ENCODE measurements around the gene YBX2. TPM values are rescaled to one million over a fixed set of nuclear protein-coding genes. Genes with fewer than 3 reads are reported as not detected.
A peak's percentile ranks its signal among the peaks of the same experiment; 100 is the strongest.
"Not testable (repeated sequence)": the region's sequence is repeated elsewhere in the genome, so short reads cannot be mapped to it uniquely, and the experiment has no call there.

YBX2 gene
- total RNA-seq, result not detected

DNA sequence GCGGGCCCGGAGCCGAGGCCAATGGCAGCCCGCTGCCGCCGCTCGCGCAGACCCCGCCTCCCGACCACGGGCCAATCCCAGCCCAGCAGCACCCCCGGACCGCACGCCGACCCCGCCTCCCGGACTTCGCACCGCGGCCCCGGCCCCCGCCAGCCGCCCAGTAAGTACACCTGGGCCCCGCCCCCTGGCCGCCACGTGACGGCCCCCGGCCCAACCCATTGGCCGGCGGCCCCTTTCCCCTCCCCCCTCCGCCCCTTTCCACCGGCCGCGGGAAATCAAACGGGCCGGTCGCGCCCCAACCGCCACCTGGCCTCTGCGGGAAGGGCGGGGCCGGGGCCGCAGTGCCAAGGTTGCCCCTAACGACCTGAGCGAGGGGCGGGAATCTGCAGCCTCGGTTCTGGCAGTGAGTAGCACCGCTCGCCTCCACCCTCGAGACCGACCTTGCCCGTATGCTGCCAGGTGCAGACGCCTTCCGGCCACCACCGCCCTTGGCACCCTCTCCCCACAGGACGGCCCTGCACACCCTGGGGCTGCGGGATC is at the start of gene YBX2:
TSS of gene YBX2 (minus strand) at position 26 of the 540 bp plus-strand sequence. CDS start 139 bp downstream, outside the sequence.
- DNase-seq, result peak; percentile 65

DNA sequence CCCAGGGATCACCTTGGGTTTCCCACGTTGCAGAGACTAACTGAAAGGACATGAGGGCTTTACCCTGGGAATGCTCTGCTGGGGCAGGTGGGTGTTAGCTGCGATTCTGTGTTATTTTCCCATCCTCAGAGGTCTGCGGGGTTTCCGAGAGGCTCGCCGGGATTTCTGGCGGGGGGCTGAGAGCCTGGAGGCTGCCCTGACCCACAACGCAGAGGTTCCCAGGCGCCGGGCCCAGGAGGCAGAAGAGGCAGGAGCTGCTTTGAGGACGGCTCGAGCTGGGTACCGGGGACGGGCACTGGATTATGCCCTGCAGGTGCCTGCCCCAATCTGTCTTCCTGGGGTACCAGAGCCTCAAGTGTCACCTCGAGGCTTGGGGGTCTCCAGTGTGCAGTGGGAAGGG is 48.8 kb upstream of the YBX2 start:
- no peak for DNase-seq

DNA sequence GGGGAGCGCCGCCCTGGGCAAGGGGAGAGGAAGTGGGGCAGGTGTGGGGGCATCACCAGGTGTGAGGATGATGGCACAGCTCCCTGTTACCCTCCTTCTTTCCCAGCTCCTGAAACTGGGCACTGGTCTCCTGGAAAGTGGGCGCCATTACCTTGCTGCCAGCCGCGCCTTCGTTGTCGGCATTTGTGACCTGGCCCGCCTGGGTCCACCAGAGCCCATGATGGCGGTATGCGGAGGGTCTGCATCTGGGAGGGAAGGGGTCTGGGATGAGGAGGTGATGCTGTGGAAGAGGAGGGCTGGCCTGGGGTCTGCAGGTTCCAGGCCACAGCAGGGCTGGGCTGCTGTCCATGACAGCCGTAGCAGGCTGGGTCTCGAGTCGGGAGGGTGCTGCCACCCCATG is 47.4 kb upstream of the YBX2 start:
- no peak for DNase-seq

DNA sequence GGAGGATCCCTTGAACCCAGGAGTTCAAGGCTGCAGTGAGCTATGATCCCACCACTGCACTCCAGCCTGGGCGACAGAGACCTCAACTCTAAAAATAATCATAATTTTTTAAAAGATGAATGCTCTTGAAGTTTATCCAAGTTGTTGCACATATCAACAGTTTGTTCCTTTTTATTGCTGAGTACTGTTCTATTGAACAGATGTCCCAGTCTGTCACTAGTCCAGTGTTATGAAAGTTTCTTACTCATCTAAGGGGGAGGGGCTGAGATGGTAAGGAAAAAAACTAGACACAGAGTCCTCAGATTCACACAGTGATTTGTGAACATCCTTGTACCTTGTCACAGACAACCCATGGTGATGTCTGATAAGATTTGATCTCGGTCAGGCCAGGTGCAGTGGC is 45.7 kb upstream of the YBX2 start:
- no peak for DNase-seq

DNA sequence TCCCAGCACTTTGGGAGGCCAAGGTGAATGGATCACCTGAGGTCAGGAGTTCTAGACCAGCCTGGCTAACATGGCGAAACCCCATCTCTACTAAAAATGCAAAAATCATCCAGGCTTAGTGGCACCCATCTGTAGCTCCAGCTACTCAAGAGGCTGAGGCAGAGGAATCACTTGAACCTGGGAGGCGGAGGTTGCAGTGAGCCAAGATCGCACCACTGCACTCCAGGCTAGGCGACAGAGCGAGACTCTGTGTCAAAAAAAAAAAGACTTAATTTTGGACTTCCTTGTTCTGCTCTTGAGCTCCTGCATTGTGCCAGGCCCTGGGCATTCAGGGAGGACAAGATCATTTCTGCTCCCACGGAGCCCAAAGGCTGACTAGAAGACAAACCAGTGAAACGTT is 43.2 kb upstream of the YBX2 start:
- DNase-seq, result not testable (repeated sequence)

DNA sequence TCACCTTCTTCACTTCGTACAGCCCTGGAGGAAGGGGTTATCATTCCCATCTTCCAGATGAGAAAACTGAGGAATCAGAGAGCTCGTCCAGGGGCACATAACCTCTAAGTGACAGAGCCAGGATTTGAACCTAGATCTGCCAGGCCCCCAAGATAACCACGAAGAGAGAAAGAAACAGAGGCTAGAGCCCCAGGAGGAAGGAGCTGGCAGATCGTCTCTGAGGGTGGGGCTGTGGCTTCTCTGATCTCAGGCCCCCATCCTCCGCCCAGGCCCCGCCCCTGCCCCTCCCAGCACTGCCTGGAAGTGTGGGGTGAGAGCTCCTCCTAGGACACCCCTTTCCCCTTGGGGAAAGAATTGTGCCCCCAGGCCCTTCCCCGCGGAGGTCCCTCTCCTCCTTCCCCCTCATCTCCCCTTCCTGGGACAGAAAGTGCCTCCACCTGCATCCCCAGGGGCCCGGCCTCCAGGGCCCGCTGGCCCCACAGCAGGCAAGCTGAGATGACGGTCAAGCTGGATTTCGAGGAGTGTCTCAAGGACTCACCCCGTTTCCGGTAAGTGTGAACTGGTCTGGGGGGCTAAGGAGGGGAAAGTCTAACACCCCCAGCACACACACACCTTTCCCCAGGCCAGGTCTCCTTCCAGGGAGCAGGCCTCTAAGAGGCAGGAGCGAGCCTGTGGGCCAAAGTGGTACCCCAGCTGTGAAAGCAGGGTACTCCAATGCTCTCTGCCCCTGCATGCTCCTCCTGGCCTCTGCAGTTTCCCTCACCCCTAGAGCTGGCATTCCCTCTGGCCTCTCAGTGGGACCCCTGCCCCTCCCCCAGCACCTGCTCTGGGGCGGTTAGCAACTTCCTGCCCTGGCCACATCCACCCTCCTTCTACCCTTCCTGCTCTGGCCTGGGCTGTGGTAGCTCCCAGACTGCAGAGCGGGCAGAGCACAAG is 42.1 kb upstream of the YBX2 start, which contains the start of gene ACAP1:
TSS of gene ACAP1 (plus strand) at position 290 of the 936 bp plus-strand sequence. CDS start at position 496, 206 bp downstream.
- DNase-seq, result peak; percentile 77

DNA sequence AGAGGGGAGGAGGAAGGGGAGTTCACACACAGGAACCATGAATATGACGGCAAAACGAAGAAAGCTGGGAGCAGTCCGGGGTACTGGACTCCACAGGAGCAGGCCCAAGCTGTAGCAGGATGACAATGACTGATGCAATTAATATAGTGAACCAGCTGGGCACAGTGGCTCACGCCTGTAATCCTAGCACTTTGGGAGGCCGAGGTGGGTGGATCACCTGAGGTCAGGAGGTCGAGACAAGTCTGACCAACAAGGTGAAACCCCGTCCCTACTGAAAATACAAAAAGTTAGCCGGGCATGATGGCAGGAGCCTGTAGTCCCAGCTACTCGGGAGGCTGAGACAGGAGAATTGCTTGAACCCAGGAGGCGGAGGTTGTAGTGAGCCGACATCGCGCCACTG is 41.3 kb upstream of the YBX2 start:
- not testable (repeated sequence) for DNase-seq

DNA sequence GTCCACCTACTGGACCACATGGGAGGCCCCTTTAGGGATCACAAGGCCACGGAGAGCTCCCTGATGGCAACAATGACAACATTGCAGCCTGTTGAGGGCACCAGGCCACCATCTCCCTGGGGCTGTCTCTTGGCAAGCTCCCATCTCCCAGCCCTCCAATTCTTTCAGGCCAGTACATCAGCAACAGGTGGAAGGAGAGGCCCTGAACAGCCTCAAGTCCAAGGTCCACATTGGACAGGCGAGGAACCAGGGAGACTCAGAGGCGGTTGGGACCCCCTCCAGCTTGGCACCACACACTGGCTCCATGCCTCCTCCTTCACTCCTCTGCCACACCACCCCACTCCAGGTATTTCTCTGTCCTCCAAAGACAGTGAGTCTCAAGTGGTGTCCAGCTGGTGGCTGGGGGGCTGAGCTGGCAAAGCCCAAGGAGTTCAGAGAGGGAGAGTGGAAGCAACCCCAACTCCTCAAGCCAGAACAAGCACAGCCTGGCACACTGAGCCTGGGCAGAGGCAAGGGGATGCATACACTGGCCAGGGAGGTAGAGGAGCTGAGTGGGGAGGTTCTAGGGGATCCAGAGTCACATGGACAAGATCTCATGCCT is 40.6 kb upstream of the YBX2 start:
- no peak for DNase-seq

DNA sequence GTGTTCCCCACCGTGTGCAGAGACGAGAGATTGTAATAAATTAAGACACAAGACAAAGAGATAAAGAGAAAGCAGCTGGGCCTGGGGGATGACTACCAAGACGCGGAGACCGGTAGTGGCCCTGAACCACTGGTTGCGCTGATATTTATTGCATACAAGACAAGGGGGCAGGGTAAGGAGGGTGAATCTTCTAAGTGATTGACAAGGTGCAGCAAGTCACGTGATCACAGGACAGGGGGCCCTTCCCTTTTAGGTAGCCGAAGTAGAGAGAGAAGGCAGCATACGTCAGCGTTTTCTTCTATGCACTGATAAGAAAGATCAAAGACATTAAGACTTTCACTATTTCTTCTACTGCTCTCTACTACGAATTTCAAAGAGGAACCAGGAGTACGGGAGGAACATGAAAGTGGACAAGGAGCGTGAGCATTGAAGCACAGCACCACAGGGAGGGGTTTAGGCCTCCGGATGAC is 38.2 kb upstream of the YBX2 start:
- peak; percentile 52 for DNase-seq

DNA sequence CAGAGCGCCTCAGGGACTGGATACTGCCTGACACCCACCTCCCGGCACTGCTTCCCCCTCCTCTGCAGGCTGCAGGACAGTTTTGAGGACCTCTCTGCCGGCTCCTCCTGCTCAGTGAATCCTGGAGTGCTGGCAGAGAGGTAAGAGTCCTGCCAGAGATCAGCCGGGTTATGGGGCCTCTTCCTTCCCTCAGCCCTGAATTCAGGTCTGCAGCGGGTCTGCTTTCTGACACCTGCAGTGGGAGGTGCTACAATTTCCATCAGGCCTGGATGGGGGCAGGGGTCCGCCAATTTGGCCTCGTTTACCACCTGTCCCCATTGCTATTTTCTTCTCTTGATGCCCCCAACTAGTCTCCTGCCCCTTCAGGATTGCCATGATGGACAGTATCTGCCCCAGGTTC is 37.7 kb upstream of the YBX2 start:
- no peak for DNase-seq

DNA sequence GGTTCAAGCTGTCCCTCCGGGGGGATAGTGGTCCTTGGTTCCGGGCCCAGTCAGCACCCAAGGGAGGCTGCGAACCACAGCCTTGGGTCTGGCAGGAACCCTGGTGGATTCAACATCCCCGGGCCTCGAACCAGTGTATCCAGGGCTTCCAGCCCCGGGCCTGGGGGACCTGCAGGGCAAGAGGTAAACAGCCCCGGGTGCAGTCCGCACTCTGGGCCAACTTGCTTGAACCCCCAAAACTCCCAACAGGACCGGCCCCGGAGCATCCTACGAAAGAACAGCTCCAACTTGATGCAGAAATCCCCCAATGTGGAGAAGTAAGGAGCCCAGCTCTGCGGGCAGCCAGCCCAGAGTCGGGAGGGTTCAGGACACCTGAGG is 36.2 kb upstream of the YBX2 start:
- DNase-seq, result no peak

DNA sequence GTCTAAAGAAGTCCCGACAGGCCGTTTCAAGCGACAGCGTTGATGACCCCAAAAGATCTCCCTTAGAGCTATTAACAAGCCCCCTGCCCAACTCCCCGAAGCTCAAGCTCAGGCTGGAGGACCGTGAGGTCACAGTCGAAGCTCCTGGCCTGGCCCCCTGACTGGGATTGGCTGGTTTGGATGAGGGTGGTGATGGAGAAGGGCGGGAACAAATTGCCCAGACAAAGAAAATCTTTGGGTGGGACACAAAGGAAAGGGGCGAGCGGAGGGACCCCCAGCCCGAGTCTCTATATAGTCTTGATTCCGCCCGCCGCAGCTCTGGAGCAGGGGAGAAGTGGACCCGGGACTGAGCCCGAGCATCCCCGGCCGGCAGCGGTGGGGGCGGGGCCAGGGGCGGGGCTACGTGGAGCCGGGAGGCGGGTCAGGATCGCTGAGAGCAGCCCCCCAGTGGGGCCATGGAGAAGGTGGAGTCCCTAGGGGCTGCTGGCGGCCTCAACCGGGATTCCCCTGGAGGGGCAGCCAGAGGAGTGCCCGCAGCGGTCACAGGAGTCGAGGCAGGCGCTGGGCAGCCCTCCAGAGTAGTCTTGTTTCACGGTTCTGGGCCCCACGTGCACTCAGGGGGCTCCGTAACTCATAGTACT is 35.7 kb upstream of the YBX2 start:
- peak; percentile 71 for DNase-seq

DNA sequence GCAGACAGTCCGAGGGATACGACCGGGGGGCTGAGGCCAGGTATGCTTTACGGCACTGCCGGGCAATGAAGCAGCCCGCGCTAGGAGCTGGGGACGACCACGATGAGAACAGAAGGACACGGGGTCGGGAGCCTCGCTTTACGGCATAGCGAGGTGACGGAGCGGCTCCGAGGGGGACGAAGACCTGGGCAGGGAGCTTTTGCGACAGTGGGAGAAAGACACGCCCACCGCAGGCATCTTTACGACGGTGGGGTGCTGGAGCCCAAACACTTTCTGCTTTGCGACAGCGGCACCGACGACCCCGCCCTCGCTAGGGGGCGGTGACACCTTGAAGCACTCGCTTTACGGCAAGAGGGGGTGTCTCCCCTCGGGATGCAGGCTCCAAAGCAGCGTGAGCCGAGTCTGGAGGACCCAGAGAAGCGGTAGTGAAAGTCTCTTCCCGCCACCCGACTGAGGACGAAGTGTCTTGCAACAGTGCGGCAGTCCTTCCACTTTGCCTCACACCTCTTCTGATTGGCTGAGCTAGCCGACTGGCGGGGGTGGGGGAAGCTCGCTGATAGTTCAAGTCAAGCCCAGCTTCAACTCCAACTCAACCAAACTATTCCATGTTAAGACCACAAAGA is 35.0 kb upstream of the YBX2 start:
- peak; percentile 95 for DNase-seq

DNA sequence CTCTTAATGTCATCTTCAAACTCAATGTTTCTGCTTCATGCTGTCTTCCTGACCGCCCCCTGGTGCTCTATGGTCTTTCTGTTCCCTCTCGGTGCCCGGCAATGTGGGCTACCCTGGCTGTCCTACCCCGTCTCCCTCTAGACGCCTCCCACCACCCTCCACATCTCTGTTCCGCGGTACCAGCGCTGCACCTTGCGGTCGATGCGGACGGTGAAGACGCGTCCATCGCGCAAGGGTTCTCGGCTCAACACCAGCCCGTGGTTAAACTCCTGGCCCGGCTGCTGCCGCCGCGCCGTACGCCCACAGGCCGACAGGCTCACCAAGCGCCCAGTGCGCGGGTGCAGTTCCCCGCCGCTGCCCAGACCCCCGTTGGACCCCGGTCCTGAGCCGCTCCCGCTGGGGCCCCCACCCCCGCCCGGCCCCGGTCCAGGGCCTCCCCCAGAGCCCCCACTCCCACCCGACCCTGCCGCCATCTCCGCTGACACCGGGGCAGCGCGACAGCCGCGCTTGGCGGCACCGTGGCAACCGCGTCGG is 34.5 kb upstream of the YBX2 start, which contains the start of gene NEURL4:
TSS of gene NEURL4 (minus strand) at position 496 of the 534 bp plus-strand sequence. CDS start at position 473, 23 bp downstream.
- peak; percentile 20 for DNase-seq

DNA sequence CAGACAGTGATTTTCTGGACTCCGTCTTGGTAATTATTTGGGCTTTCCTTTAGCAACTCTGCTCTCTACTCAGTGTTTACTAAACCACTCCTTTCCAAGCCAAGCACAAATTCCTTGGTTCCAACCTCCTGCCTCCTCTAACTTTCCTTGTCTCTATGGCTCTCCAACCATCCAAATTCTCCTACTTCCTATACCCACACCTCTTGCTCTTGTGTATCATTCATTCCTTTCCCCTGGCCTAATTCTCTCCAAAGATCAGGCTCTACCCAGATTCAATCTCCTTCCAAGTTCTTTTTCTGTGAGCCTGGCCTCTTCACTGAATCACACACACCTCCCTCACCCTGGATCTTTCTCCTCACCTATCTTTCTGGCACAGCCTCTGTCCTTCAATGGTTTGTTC is 33.6 kb upstream of the YBX2 start:
- DNase-seq, result no peak

DNA sequence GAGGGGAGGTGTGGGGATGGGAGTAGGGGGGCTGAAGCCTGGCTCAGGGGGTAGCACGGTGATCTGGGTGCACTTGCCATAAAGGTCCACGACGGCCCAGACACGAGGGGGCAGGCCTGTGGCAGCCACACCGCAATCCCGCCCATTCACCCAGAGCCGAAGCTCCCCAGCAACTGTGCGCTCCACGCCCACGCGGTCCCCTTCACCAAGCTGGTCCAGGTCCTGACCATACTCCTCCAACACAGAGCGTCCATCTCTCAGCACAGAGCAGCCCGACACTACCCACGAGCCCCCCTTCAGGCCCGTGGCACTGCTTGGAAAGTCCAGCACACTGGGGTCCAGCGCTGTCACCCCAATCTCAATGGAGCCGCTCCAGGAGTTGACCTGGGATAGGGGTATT is 33.1 kb upstream of the YBX2 start:
- no peak for DNase-seq

DNA sequence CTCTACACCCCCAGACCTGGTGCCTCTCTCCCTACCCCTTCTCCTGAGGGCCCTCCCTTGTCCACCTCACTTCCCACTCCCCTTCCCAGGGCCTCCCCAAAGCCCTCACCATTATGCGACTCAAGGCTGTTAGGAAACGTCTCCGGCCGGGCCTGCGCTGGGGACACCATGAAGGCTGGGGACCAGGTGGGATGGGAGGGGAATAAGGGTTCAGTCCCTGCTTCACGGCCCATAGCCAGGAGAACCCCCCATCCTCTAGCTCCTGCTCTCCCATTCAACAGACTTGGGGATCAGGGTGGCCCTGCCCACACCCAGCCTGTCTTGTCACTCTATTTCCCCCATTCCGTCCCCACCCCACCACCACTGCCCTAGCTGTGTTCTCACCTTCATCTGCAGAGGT is 32.6 kb upstream of the YBX2 start:
- no peak for DNase-seq

DNA sequence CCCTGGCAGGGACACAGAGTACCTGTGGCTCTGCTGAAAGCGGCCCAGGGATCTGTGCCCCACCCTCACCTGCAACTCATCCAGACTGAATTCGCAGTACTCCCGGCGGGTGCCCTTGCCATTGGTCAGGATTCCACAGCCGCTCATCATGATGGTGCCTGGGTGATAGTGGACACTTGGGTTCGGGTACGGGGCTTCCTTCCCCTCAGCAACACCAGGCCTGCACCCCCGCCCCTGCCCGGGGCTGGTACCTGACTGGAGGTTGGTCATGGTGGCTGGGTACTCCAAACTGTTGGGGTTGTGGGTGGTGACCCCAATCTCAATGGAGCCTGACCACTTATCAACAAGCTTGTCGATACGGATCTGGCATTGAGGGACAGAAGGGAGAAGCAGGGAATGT is 31.7 kb upstream of the YBX2 start:
- DNase-seq, result no peak

DNA sequence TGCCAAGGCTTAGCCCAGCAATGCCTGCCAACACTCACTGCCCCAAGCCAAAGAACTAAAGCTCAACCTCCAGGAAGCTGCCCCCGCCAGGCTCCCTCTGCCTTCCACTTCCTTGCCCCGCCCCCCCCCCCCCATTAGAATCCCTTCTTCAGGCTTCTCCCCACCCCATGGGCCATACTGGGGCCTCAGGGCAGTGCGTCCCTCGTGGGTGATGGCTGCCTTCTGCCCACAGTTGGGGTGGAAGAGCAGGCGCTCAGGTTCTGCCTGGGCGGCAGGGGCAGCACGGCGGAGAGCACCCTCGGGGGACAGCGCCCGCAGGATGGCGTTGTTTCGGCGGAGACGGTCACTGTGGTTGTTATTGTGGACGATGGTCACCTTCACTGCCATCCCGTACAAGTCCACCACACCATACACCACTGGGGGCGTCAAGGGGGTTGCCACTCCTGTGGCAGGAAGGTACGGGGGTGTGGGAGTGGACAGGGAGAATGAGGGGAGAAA is 30.6 kb upstream of the YBX2 start:
- DNase-seq, result no peak

DNA sequence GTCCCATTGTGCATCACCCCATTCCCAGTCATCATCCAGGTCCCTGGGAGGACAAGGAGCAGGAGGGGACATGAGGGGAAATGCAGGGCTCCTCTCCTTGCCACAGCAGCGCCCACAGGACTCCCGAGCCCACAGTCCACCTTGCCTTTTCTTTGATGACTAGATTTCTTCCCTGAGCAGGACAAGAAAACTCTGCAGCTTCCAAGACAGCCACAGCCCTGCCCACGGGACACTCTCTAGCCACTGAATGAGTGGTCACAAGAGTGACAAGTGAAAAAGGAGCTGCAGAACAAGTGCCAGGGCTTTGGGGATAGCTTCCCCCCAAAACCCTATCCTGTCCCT is 30.0 kb upstream of the YBX2 start:
- no peak for DNase-seq

DNA sequence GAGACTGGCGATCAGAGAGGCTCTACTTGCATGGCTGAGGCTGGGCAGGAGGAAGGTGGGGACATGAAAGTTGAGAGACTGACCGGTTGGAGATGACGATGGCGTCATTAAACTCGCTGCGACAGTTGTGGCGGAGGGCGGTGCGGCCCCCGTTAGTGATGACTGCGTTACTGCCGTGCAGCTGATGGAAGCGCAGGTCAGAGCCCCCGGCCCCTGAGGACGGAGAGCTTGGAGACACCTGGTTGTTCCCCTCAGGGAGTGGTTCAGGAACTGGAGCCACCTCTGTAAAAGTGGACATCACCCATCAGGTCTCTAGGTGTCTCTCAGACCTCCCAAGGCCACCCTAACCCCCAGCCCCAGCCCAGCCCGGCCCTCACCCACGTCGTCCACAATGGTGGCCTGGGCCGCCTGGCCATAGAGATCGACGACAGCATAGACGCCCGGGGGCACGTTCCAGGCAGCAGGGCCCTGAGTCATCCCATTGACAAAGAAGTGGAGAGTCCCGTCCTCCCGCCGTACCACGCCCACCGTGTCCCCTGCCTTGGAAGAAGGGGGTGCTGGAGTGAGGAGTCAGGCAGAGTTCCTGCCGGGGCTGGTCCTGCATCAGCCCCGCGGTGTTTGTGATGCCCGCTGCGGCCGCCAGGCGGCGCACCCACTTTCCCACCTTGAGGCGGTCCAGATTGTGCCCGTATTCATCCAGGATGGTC is 29.4 kb upstream of the YBX2 start:
- peak; percentile 55 for DNase-seq
